Measurements from ENCODE around the gene SZT2. TPM values are rescaled to one million over a fixed set of nuclear protein-coding genes. Genes with fewer than 3 reads are reported as not detected.

Gene SZT2
- total and polyA plus RNA-seq, 10 of the 15 experiments (the other 5 are each of a cell fraction or from before 2014, with no cell fraction given), result 1.4 to 38.3 (median 12.7) TPM

GRCh38 chr1:43389326-43390313 lies at the start of gene SZT2, which contains the start of gene MED8 (continued):
- TF ChIP-seq CHD4 (IDR thresholded peaks at IDR 0.05) (no peak), TCF12 (IDR thresholded peaks at IDR 0.05; ENCODE audit: low read depth, low read length) (no peak), ESRRA (IDR thresholded peaks at IDR 0.05; ENCODE audit: low read length) (no peak), RBBP5 (conservative IDR thresholded peaks at IDR 0.05) (no peak), ZNF207 (IDR thresholded peaks at IDR 0.05; ENCODE audit: borderline replicate concordance) (no peak; the same call in 1 of the 2 replicates), DPF2 (IDR thresholded peaks at IDR 0.05) (no peak; the same call in 1 of the 2 replicates), USF2 (IDR thresholded peaks at IDR 0.05; ENCODE audit: borderline replicate concordance, low read depth, low read length) (no peak), POLR2AphosphoS2 (IDR thresholded peaks at IDR 0.05; ENCODE audit: low read depth, low read length) (no peak), CBX5 (IDR thresholded peaks at IDR 0.05; ENCODE audit: low read depth) (no peak), SMAD5 (IDR thresholded peaks at IDR 0.05; ENCODE audit: low read depth) (peak; percentile 63; the same call in 1 of the 2 replicates), RAD21 (IDR thresholded peaks at IDR 0.05; ENCODE audit: insufficient read depth, low read depth, low read length) (no peak), ELK1 (IDR thresholded peaks at IDR 0.05; ENCODE audit: low read depth, low read length) (peak; percentile 95), TCF3 (IDR thresholded peaks at IDR 0.05; ENCODE audit: borderline replicate concordance, insufficient read depth, low read depth, low read length) (no peak), NR2F1 (conservative IDR thresholded peaks at IDR 0.05) (peak; percentile 100), SREBF1 (IDR thresholded peaks at IDR 0.05; ENCODE audit: low read length) (peak; percentile 34; the same call in 1 of the 2 replicates), TARDBP (IDR thresholded peaks at IDR 0.05; ENCODE audit: borderline replicate concordance) (no peak)
- TF ChIP-seq, protein P1, sequence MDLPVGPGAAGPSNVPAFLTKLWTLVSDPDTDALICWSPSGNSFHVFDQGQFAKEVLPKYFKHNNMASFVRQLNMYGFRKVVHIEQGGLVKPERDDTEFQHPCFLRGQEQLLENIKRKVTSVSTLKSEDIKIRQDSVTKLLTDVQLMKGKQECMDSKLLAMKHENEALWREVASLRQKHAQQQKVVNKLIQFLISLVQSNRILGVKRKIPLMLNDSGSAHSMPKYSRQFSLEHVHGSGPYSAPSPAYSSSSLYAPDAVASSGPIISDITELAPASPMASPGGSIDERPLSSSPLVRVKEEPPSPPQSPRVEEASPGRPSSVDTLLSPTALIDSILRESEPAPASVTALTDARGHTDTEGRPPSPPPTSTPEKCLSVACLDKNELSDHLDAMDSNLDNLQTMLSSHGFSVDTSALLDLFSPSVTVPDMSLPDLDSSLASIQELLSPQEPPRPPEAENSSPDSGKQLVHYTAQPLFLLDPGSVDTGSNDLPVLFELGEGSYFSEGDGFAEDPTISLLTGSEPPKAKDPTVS (IDR thresholded peaks at IDR 0.05; ENCODE audit: low read depth, low read length), result no peak
- TF ChIP-seq, protein P2, sequence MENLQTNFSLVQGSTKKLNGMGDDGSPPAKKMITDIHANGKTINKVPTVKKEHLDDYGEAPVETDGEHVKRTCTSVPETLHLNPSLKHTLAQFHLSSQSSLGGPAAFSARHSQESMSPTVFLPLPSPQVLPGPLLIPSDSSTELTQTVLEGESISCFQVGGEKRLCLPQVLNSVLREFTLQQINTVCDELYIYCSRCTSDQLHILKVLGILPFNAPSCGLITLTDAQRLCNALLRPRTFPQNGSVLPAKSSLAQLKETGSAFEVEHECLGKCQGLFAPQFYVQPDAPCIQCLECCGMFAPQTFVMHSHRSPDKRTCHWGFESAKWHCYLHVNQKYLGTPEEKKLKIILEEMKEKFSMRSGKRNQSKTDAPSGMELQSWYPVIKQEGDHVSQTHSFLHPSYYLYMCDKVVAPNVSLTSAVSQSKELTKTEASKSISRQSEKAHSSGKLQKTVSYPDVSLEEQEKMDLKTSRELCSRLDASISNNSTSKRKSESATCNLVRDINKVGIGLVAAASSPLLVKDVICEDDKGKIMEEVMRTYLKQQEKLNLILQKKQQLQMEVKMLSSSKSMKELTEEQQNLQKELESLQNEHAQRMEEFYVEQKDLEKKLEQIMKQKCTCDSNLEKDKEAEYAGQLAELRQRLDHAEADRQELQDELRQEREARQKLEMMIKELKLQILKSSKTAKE (IDR thresholded peaks at IDR 0.05; ENCODE audit: low read depth, poor library complexity, severe bottlenecking), result no peak
- TF ChIP-seq, protein P3, sequence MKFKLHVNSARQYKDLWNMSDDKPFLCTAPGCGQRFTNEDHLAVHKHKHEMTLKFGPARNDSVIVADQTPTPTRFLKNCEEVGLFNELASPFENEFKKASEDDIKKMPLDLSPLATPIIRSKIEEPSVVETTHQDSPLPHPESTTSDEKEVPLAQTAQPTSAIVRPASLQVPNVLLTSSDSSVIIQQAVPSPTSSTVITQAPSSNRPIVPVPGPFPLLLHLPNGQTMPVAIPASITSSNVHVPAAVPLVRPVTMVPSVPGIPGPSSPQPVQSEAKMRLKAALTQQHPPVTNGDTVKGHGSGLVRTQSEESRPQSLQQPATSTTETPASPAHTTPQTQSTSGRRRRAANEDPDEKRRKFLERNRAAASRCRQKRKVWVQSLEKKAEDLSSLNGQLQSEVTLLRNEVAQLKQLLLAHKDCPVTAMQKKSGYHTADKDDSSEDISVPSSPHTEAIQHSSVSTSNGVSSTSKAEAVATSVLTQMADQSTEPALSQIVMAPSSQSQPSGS (IDR thresholded peaks at IDR 0.05; ENCODE audit: low read length), result no peak

Measured in GM12878 (cell line).